Testis (tissue), 3 donors: ENCODE data around the gene RGS6. TPM values are rescaled to one million over a fixed set of nuclear protein-coding genes. Genes with fewer than 3 reads are reported as not detected.

Source experiments
- DNase-seq: peaks from one replicate; pipeline ENCODE4 v3.0.0-alpha.2; 2019
- H3K27ac ChIP-seq, 2 donors: fragments of 200-600 bp; sonication (generic); one replicate each; pipeline ENCODE4 v1.5.1; 2019
- H3K27me3 ChIP-seq: fragments of 200-600 bp; sonication (generic); one replicate; pipeline ENCODE4 v1.5.1; 2019
- H3K36me3 ChIP-seq: fragments of 200-600 bp; sonication (generic); one replicate; pipeline ENCODE4 v1.5.1; 2017; ENCODE audit warnings: low read depth; ENCODE audit errors: missing control alignments
- H3K4me1 ChIP-seq: fragments of 200-600 bp; sonication (generic); one replicate; pipeline ENCODE4 v1.5.1; 2019
- H3K4me3 ChIP-seq, 2 donors: fragments of 200-600 bp; sonication (generic); one replicate each; pipeline ENCODE4 v1.5.1; 2017 to 2019
- H3K9me3 ChIP-seq: fragments of 200-600 bp; sonication (generic); one replicate; pipeline ENCODE4 v1.5.1; 2017
- CTCF ChIP-seq, 3 experiments: fragments of 450-650 bp in 2 of 3; fragments of 200-600 bp in 1 of 3; sonication (generic) in 1 of 3; IDR thresholded peaks; one replicate each; pipeline ENCODE4 v1.5.1; 2016 to 2019; ENCODE audit warnings: antibody characterized with exemption in 3 of 3, mild to moderate bottlenecking in 2 of 3, moderate library complexity in 1 of 3
- POLR2A ChIP-seq: fragments of 450-650 bp; IDR thresholded peaks from one replicate; pipeline ENCODE4 v1.6.1; 2017; ENCODE audit warnings: antibody characterized with exemption, mild to moderate bottlenecking, moderate library complexity
- WGBS, 2 donors: methylation state at CpG; one replicate each; pipeline ENCODE4 v1.1.5; 2018; 5-methylcytosine and 5-hydroxymethylcytosine counted together
- intact Hi-C: fragments of 100-400 bp; cut with DNase I; formaldehyde crosslinking; loops from one replicate; pipeline ENCODE4 v1.15.1; 2023; ENCODE audit warnings: low total_unique reads
- polyA plus RNA-seq: library from polyadenylated mRNA; stranded (reverse); fragments of 350-450 nt; fragmentation: Illumina TruSeq; extraction: RNeasy Lipid Tissue Mini Kit (QIAGEN cat#74804); gene quantifications from one replicate; pipeline ENCODE4 v1.2.3, GENCODE V29; 2014; ENCODE audit warnings: low read depth, low replicate concordance; ENCODE audit not compliant: insufficient read depth
- total RNA-seq, 2 donors: library from RNA; depleted of rRNA; stranded (reverse); fragments of >200 nt; gene quantifications; one replicate each; pipeline ENCODE4 v1.2.3, GENCODE V29; 2016

The RGS6 gene
- total and polyA plus RNA-seq, 3 donors from 2014 or later: 6.3 to 21.3 (median 16.0) TPM

GRCh38 chr14:72301352-72301751 lies 369.1 kb downstream of the RGS6 start:
- H3K27me3 ChIP-seq: no peaks in the 10 kb centered on the region
- H3K36me3 ChIP-seq: no peaks in the 10 kb centered on the region
- no peaks in the 10 kb centered on the region for H3K9me3 ChIP-seq
- intact Hi-C loops: no loop called here
- no peak for TF ChIP-seq POLR2A
- TF ChIP-seq CTCF (IDR thresholded peaks at IDR 0.05): no peak
- no peaks in the 10 kb centered on the region for H3K4me1 ChIP-seq
- WGBS, 2 donors: 74 to 90% methylated on average over 3 of the region's 3 CpGs
- no peak overlapping the region for H3K4me3 ChIP-seq
- no peak overlapping the region for H3K27ac ChIP-seq
- no peak for DNase-seq

GRCh38 chr14:72303930-72304329 lies 371.7 kb downstream of the RGS6 start:
- H3K27me3 ChIP-seq: no peaks in the 10 kb centered on the region
- no peak for DNase-seq
- no peak for TF ChIP-seq CTCF (IDR thresholded peaks at IDR 0.05)
- no peak for TF ChIP-seq POLR2A
- no peaks in the 10 kb centered on the region for H3K9me3 ChIP-seq
- intact Hi-C loops: no loop called here
- H3K4me1 ChIP-seq: no peaks in the 10 kb centered on the region
- H3K36me3 ChIP-seq: no peaks in the 10 kb centered on the region
- 92 to 93% methylated on average over 4 of the region's 4 CpGs for WGBS, 2 donors
- no peak overlapping the region for H3K27ac ChIP-seq
- H3K4me3 ChIP-seq: no peak overlapping the region

GRCh38 chr14:72305561-72305960 lies 373.3 kb downstream of the RGS6 start:
- intact Hi-C loops: no loop called here
- Histone ChIP-seq H3K36me3 (no peaks in the 10 kb centered on the region), H3K4me3 (no peak overlapping the region), H3K27ac (no peak overlapping the region), H3K4me1 (no peaks in the 10 kb centered on the region), H3K27me3 (no peaks in the 10 kb centered on the region), H3K9me3 (no peaks in the 10 kb centered on the region)
- DNase-seq: no peak
- no peak for TF ChIP-seq CTCF (IDR thresholded peaks at IDR 0.05)
- no peak for TF ChIP-seq POLR2A

- Histone ChIP-seq H3K27ac (no peak overlapping the region), H3K9me3 (no peaks in the 10 kb centered on the region), H3K4me3 (no peak overlapping the region), H3K4me1 (peaks cover 2% of the 10 kb centered on the region), H3K27me3 (no peaks in the 10 kb centered on the region), H3K36me3 (no peaks in the 10 kb centered on the region)
- 59 to 69% methylated on average over 6 of the region's 6 CpGs for WGBS, 2 donors
- TF ChIP-seq CTCF (IDR thresholded peaks at IDR 0.05) (no peak), POLR2A (no peak)
- intact Hi-C loops: no loop called here
- no peak for DNase-seq
Measured at GRCh38 chr14:72308967-72309485, 376.8 kb downstream of the RGS6 start.

- DNase-seq: no peak
- Histone ChIP-seq H3K9me3 (no peaks in the 10 kb centered on the region), H3K4me3 (no peak overlapping the region), H3K4me1 (peaks cover 2% of the 10 kb centered on the region), H3K27ac (no peak overlapping the region), H3K36me3 (no peaks in the 10 kb centered on the region), H3K27me3 (no peaks in the 10 kb centered on the region)
- TF ChIP-seq CTCF (IDR thresholded peaks at IDR 0.05) (no peak), POLR2A (no peak)
- 65 to 71% methylated on average over 1 of the region's 1 CpG for WGBS, 2 donors
- intact Hi-C loops: no loop called here
Measured at GRCh38 chr14:72311116-72311515, 378.9 kb downstream of the RGS6 start.
